HG03139 (cell line): ENCODE results near the gene PKD2.
"Not testable (repeated sequence)": the region's sequence is repeated elsewhere in the genome, so short reads cannot be mapped to it uniquely, and the experiment has no call there.

Experiments used
- ATAC-seq: cut with Tn5 transposase; IDR thresholded peaks from one replicate; pipeline ENCODE4 v1.9.1; 2021; ENCODE audit not compliant: unreplicated experiment

Gene PKD2

GRCh38 chr4:87985887-87986200 is 21.6 kb upstream of the PKD2 start:
- no peak for ATAC-seq

- ATAC-seq, result no peak
Observed at GRCh38 chr4:87986508-87986907, 20.9 kb upstream of the PKD2 start.

GRCh38 chr4:87989765-87990164 is 17.7 kb upstream of the PKD2 start:
- ATAC-seq, result no peak

- ATAC-seq, result no peak
Observed at GRCh38 chr4:87995435-87995834, 12.0 kb upstream of the PKD2 start.

- ATAC-seq, result not testable (repeated sequence)
Observed at GRCh38 chr4:87999191-87999691, 8.2 kb upstream of the PKD2 start.

DNA sequence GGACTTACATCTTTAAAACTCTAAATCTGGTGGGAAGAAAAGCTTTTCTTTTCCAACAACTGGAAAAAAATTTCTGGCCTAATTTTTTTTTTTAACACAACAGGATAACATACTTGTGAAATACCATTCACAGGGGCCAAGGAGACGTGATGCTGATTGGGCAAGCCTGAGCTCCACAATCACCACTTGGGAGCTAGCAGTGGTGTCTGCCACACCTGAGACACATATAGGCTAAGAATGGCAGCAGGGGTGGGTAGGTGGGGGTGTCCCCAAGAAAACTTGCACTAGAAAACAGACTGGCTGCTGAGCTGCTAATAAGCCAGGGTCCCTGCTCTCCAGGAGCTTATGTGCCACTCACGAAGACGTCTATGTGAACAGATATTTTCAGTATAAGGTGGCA is 5.6 kb upstream of the PKD2 start:
- no peak for ATAC-seq

DNA sequence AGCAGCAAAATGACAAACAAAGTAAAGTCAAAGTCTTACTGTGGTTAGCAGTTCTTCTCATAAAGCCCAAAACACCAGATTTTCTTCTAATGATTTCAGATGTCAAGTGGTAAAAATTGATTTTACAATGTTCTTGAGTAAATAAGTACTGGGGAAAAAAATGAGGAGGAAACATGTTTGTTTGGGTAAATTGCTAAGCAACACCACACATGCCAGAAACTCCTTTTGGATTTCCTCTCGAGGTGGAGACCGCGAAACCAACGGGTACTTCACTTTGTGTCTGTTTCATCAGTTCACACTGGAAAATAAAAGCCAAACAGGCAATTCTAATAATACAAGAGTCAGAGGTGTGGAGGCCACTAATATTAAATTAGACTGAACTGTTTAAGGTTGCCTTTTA is 4.6 kb upstream of the PKD2 start:
- no peak for ATAC-seq

DNA sequence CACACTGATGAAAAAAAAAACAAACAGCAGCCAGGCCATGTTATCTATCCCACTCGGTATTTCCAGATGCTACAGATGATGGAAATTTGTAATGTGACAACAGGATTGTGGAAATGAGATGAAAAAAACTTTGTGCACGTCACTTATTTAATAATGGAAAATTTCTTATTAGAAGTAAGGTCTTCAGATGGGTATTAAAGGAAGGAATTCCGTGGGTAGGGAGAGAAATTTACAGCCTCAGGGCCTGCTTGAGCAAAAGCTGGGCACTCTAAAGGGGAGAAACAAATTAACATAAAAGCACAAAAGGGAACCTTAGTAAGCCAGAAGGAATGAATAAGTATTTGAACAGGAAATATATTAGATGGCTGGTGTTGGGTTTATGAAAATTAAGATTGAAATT is 4.2 kb upstream of the PKD2 start:
- no peak for ATAC-seq

DNA sequence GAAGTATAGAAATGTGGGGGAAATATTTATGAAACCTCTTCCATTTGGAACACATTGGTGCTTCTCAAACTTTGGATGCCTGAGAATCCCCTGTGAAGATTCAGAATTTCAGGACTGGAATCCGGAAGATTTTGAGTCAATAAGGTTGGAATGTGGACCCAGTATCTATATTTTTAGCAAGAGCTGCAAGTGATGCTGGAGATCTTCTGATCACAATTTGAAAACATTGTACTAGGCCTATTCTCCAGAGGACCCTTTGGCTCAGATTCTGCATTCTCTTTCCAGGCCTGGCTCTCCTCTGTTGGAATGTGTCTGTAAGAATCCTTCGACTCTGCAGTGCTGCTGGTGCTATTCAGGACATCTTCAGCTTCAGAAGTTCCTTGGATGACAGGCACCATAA is 2.4 kb upstream of the PKD2 start:
- no peak for ATAC-seq

DNA sequence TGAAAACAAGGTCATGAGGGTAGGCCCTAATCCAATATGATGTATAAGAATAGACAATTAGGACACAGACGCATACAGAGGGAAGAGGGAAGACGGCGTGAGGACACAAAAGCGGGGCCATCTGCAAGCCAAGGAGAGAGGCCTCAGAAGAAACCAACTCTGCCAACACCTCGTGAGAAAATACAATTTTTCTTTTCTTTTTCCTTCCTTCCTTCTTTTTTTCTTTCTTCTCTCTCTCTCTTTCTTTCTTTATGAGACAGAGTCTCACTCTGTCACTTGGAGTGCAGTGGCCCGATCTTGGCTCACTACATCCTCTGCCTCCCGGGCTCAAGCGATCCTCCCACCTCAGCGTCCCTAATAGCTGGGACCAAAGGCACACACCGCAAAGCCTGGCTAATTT is 1.5 kb upstream of the PKD2 start:
- ATAC-seq, result no peak

DNA sequence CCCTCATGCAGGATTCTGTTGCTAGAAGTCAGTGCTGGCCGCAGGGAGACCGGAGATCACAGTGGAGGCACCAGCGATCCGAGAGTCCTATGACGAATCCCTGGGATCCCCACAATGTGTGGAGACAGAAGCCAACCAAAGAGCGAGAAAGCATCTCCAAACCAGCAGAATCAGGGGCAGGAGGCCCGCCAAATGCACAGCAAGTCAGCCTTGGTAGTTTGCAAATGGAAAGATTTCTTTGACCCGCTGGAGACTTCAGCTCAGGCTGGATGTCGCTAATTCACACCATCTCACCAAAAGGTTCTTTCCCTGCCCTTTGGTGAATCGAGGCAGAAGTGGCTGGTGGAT is 505 bp upstream of the PKD2 start:
- ATAC-seq, result no peak

- ATAC-seq, result peak; percentile 23
Observed at GRCh38 chr4:88008122-88008742, 797 bp downstream of the PKD2 start.

DNA sequence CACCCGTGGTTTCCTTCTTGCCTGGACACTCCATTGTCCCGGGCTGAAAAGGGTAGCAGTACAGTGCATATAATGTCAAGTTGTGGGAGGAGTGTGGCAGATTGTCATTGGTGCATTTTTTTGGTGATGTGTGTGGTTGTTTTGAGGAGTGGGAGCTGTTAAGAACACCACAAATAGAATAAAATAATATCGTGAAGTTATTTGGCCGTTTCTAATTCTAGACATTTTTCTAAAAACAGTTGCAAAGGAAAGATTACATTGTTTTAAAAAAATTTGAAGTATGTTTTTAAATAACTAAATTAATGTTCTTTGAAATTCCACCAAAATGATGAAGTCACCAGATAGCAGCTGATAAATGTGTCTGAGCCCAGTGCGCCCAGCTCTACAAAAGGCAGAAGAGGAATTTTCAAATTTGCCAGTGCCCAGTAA is 1.3 kb downstream of the PKD2 start:
- ATAC-seq, result no peak

DNA sequence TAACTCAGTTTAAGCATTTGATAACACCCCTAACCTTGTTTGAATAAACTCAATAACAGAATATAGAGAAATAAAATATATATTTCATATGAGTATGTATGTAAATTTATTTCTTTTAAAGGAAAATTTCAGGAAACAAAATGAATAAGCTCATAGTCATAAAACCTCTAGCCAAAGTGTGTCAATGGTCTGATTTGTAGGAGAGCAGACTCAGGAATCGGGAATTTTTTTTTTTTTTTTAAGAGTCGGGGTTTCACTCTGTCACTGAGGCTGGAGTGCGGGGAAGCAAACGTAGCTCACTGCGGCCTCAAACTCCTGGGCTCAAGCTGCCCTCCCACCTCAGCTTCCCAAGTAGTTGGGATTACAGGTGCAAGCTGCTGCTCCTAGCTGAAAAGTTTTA is 2.4 kb downstream of the PKD2 start:
- no peak for ATAC-seq

DNA sequence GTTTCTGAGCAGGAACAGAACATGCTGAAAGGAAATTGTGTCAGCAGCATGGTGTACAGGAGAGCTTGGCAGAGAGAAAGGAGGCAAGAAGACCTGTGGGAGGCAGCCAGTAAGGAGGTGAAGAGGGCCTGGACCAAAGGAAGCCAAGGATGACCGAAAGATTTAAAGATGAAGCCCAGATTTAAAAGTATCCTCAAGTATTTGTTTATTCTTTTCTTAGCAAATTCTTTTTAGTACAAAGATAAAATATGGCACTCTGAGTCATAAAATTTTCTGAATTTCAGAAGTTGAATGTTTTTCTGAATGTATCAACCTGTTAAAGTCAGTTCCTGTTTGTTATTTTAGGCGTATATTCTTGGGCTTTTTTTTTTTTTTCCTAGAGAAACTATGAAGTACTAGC is 3.5 kb downstream of the PKD2 start:
- no peak for ATAC-seq

GRCh38 chr4:88012647-88013046 is 5.2 kb downstream of the PKD2 start:
- ATAC-seq, result peak; percentile 47

GRCh38 chr4:88014386-88014905 is 7.0 kb downstream of the PKD2 start:
- no peak for ATAC-seq

- no peak for ATAC-seq
Observed at GRCh38 chr4:88015659-88016295, 8.3 kb downstream of the PKD2 start.

DNA sequence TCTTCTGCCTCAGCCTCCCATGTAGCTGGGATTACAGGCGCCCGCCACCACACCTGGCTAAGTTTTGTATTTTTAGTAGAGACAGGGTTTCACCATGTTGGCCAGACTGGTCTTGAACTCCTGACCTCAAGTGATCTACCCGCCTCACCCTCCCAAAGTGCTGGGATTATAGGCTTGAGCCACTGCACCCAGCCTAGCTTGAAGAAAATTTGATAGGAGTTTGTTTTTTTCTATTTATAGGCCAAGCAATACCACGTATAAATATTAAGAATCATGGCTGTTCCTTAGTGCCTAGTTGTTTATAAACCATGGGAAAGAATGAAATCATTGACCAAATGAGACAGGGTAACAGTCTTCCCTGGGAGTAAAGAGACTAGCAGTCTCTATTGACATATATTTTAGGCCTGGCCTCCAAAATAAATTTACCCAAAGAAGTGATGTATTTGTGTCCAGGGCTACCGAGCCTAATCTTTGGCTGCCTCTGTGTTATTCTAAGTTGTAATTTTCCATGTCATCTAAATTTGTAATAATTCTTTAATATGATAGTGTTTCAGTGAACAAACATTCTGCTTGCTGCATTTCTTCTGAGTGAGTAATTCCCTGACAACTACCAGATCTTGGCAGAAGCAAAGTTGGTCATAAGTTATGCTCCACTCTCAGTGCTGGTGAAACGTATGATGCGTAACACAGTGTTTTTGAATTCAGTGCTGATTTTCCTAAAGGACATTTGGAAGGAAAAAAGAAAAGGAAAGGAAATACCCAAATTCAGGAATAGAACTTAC is 10.3 kb downstream of the PKD2 start:
- no peak for ATAC-seq

GRCh38 chr4:88018466-88018865 is 11.0 kb downstream of the PKD2 start:
- no peak for ATAC-seq

GRCh38 chr4:88021824-88022223 is 14.4 kb downstream of the PKD2 start:
- ATAC-seq, result no peak

DNA sequence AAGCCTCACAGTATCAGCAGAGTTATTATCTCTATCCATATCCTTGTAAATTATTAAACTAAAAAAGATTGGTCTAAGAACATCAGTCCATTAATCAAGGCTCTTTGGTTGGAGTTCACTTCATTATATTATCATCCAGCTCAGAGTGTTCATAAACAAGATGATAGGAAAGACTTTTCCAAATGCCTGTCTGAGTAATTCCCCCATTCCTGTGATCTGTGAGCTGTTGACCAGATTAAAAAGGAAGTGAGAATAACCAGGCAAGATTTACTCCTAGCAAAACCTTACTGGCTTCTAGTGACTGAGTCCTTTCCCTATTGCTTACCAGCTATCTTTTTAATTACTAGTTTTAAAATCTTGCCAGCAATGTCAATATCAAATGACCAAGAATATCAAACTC is 14.9 kb downstream of the PKD2 start:
- ATAC-seq, result no peak
